HG02759 (cell line): ENCODE measurements around the gene ARHGEF7.
A peak's percentile ranks its signal among the peaks of the same experiment; 100 is the strongest.

Source experiments
- ATAC-seq: cut with Tn5 transposase; IDR thresholded peaks from one replicate; pipeline ENCODE4 v1.9.1; 2021; ENCODE audit warnings: mild to moderate bottlenecking, moderate library complexity; ENCODE audit not compliant: unreplicated experiment

The ARHGEF7 gene

GRCh38 chr13:111099290-111099689 lies 15.8 kb upstream of the ARHGEF7 start:
- ATAC-seq, result no peak

GRCh38 chr13:111110054-111110453 lies 5.1 kb upstream of the ARHGEF7 start:
- ATAC-seq, result no peak

GRCh38 chr13:111111376-111111937 lies 3.7 kb upstream of the ARHGEF7 start:
- ATAC-seq, result no peak

DNA sequence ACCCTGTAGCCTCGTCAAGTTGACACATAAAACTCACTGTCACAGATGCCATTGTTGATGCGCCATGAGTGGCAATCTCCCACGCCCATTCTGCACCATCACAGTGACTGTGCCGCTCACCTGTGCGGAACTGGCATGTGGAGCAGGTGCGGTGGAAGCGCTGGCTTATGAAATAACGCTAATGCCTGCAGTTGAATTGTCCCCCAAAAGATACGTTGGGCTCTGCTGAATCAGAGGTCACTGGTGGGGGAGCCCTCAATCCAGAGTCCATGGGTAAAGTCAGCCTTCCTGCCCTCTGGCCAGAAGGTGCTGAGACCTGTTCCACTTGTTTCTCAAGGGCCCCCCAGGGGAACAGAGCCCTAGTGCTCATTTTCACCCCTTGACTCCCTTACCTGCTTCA lies 2.9 kb upstream of the ARHGEF7 start:
- no peak for ATAC-seq

DNA sequence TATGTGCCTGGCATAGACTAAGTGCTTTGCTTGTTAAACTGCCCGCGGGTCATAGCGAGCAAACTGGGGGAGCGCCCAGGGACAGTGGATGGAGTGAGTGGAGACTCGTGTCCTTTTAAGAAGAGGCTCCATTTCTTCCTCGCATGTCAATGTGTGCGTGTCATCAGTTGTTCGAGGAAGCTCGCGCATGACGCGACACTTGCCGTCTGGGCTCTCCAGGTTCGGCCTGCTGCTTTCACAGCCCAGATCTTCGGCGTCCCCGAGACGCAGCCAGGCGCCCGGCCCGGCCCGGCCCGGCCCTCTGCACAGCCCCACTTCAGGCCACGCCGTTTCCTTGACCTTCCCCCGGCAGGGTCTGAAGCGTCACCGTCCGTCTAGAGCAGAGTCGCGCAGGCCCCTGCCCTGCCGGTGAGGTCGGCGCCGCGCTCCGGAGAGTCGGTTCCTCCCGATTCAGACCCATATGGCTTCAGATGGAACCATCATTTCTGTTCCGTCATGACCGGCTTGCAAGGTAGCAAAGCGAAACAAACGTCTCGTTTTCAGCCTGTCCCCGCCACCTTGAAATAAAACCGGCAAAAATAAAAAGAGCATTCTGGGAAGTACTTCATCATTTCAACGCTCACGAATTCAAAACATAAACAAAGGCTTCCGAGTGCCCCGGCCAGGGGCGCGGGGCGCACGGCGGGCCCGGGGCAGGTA lies 599 bp upstream of the ARHGEF7 start:
- ATAC-seq, result peak; percentile 37

- ATAC-seq, result peak; percentile 7
Measured at GRCh38 chr13:111115965-111116521, 933 bp downstream of the ARHGEF7 start.

DNA sequence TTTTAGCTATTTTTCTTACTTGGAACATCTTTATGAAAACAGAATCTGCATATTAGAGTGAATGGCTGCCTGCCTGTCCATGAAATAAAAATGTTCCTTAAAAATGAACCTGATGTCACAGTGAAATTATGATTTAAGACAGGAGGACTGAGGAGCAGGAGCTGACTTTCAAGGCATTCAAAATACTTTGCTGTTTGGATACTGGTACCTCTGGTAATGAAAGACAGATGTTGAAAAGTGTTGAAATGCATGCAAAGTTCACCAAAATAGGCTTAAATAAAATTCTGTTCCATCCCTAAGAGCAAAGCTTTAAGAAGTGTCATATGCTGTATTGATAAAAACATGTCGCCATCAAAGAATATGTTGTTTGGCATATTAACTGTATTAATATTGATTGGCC lies 1.7 kb downstream of the ARHGEF7 start:
- ATAC-seq, result no peak

DNA sequence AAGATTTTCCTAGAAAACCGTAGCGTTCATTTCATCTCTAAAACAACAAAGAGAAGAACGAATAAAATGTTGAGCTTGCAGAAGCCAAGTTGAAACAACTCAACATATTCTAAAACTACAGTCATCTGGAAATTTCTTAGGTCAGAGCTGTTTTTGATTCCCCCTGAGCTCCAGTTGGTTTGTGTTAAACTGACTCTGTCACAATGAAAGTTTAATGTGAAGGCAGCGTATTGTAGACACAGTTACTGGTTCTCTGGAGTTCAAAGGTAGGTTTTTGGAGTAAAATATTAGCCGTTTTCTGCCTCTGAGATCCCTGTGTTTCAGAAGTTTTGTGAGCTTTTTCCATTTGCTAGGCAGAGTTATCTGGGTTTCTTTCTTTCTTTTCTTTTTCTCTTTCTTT lies 2.2 kb downstream of the ARHGEF7 start:
- ATAC-seq, result no peak

- no peak for ATAC-seq
Measured at GRCh38 chr13:111117961-111118360, 2.9 kb downstream of the ARHGEF7 start.

DNA sequence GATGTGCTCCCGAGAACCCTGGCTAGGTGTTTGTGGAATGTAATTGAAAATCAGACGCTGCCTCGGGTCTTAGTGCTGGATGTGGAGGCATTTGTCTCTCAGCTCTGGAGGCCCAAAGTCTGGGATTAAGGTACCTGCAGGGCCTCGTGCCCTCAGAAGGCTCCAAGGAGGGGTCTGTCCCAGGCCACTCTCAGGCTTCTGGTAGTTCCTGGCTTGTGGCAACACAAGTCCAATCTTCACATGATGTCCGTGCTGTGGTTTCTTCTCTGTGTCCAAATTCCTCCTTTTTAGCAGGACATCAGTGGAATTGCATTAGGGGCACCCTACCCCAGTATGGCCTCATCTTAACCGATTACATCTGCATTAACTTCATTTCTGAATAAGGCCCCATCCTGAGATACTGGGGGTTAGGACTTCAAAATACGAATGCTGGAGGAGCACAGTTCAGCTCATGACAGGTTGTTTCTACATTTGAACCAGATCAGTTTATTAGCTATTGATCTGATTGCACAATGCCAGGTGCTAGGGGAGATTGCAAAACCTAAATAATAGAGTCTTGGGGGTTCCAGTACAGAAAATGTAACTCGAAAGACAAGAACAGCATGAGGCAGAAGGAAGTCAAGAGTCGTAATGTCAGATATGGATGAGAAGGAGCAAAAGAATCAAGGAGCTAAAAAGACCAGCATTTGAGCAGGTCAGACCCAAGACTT lies 3.9 kb downstream of the ARHGEF7 start:
- ATAC-seq, result no peak

DNA sequence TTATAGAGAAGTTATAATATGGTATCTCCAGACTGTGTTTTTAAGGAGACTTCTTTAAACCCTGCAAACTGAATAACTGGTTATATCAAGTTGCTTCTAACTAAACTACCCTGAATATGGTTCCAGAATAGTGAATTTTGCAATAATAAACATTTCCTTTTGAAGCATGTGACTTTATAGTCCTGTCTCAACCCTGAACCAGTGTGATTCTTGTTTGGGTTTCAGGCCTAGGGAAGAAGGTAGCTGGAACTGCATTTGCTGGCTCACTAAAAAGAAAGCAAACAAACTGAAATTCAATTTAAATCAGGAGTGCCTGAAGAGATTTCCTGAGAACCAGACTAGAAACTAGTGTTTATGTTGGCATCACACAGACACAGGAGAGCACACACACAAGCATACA lies 4.9 kb downstream of the ARHGEF7 start:
- no peak for ATAC-seq

- no peak for ATAC-seq
Measured at GRCh38 chr13:111120422-111120821, 5.3 kb downstream of the ARHGEF7 start.

- no peak for ATAC-seq
Measured at GRCh38 chr13:111120913-111121312, 5.8 kb downstream of the ARHGEF7 start.

GRCh38 chr13:111121506-111121905 lies 6.4 kb downstream of the ARHGEF7 start:
- no peak for ATAC-seq

- no peak for ATAC-seq
Measured at GRCh38 chr13:111122056-111122455, 6.9 kb downstream of the ARHGEF7 start.

- no peak for ATAC-seq
Measured at GRCh38 chr13:111122631-111123030, 7.5 kb downstream of the ARHGEF7 start.

- ATAC-seq, result no peak
Measured at GRCh38 chr13:111123221-111123620, 8.1 kb downstream of the ARHGEF7 start.

DNA sequence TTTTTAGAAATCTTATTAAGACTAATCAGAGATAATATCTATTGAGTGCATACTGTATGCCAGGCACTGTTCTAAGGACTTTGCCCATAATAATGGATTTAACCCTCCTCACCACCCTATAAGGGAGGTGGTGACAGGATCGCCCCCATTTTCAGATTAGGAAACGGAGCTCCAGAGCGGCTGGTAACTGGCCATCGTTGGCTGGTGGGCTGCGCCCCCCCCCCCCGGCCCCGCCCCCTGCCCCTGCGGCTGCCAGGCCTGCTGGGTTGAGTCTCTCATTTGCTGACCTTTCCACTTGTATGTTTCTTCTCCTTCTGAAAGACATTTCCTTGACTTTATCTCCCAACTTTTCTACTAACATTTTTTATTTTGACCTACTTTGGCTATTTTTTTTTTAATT lies 8.5 kb downstream of the ARHGEF7 start:
- no peak for ATAC-seq

- ATAC-seq, result no peak
Measured at GRCh38 chr13:111126509-111126908, 11.4 kb downstream of the ARHGEF7 start.

- peak; percentile 99 for ATAC-seq
Measured at GRCh38 chr13:111129465-111130115, 14.5 kb downstream of the ARHGEF7 start.

GRCh38 chr13:111130116-111130508 lies 15.0 kb downstream of the ARHGEF7 start:
- ATAC-seq, result no peak
